Upper lobe of left lung (tissue), 6 donors: ENCODE measurements around the gene DIAPH2. TPM values are rescaled to one million over a fixed set of nuclear protein-coding genes. Genes with fewer than 3 reads are reported as not detected.

Source experiments
- ATAC-seq, 2 donors: fragments of 200-7000 bp; cut with Tn5 transposase; one replicate each; pipeline ENCODE4 v1.9.1; 2022; ENCODE audit warnings: mild to moderate bottlenecking in 2 of 2, moderate library complexity in 2 of 2; ENCODE audit not compliant: low FRiP score in 2 of 2
- DNase-seq, 2 donors: peaks; one replicate each; pipeline ENCODE4 v3.0.0-alpha.2; 2019 to 2020
- H3K27ac ChIP-seq, 4 donors: fragments of 200-600 bp; sonication (generic); one replicate each; pipeline ENCODE4 v1.5.1; 2016 to 2019
- H3K27me3 ChIP-seq, 4 donors: fragments of 200-600 bp; sonication (generic); one replicate each; pipeline ENCODE4 v1.5.1; 2017 to 2019
- H3K36me3 ChIP-seq, 4 donors: fragments of 200-600 bp; sonication (generic); one replicate each; pipeline ENCODE4 v1.5.1; 2016 to 2019
- H3K4me1 ChIP-seq, 4 donors: fragments of 200-600 bp; sonication (generic); one replicate each; pipeline ENCODE4 v1.5.1; 2018 to 2019
- H3K4me3 ChIP-seq, 4 donors: fragments of 200-600 bp; sonication (generic); one replicate each; pipeline ENCODE4 v1.5.1; 2017 to 2019; ENCODE audit warnings: mild to moderate bottlenecking in 2 of 4, moderate library complexity in 1 of 4
- H3K9me3 ChIP-seq, 4 donors: fragments of 200-600 bp; sonication (generic); one replicate each; pipeline ENCODE4 v1.5.1; 2018 to 2019
- CTCF ChIP-seq, 6 experiments: fragments of 450-650 bp in 4 of 6; fragments of 200-600 bp in 2 of 6; sonication (generic) in 2 of 6; IDR thresholded peaks; one replicate each; pipeline ENCODE4 v1.5.1; 2016 to 2019; ENCODE audit warnings: antibody characterized with exemption in 6 of 6
- EP300 ChIP-seq, 4 donors: sonication (generic); formaldehyde crosslinking; IDR thresholded peaks; one replicate each; pipeline ENCODE4 v1.5.1; 2017; ENCODE audit warnings: antibody characterized with exemption in 4 of 4, control low read depth in 2 of 4
- POLR2A ChIP-seq, 4 donors: fragments of 450-650 bp; IDR thresholded peaks; one replicate each; pipeline ENCODE4 v1.5.1; 2016 to 2017; ENCODE audit warnings: antibody characterized with exemption in 4 of 4, mild to moderate bottlenecking in 2 of 4
- POLR2AphosphoS5 ChIP-seq, 2 donors: sonication (generic); formaldehyde crosslinking; IDR thresholded peaks; one replicate each; pipeline ENCODE4 v1.5.1; 2017; ENCODE audit warnings: antibody characterized with exemption in 2 of 2
- WGBS, 2 donors: methylation state at CpG; one replicate each; pipeline ENCODE4 v1.1.5; 2017 to 2018; 5-methylcytosine and 5-hydroxymethylcytosine counted together
- total RNA-seq, 6 donors: library from RNA; depleted of rRNA in 4 of 6; stranded (reverse); fragments of >200 nt in 4 of 6; gene quantifications; one replicate each; pipeline versions ENCODE4 v1.1.0 to v1.2.1, GENCODE V29; 2016 to 2021
- donor health status: DM: no; HTN: no; CAD: no; lungs with moderate emphysema.
- donor health status: DM: no; HTN: yes; CAD: no; lungs with severe emphysema.

Gene DIAPH2
- total RNA-seq, 6 donors from 2014 or later: 22.5 to 107 (median 44.1) TPM

DNA sequence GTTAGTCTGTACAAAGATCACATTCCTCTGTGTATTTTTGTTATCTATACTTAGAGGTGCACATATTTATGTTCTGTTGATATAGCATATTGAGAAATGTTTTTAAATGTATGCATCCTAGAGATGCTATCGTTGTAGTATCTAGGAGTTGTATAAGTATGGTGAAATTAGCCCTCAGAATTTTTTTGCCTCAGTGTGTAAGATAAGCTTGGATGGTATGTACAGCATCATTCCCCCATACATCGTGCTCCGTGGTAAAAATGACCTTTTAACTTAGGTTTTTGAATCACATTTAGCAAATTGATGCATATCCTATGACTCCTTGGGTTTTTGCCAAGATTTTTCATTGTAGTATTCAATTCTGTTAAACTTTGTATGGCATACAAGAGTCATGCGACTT, 312.6 kb downstream of the DIAPH2 start:
- 80 to 87% methylated on average over 4 of the region's 4 CpGs for WGBS, 2 donors
- H3K4me3 ChIP-seq: no peak overlapping the region
- no peak for TF ChIP-seq POLR2AphosphoS5 (IDR thresholded peaks at IDR 0.05)
- no peak for TF ChIP-seq CTCF (IDR thresholded peaks at IDR 0.05)
- TF ChIP-seq EP300 (IDR thresholded peaks at IDR 0.05): no peak
- no peak for TF ChIP-seq POLR2A (IDR thresholded peaks at IDR 0.05)
- H3K27me3 ChIP-seq: no peaks in the 10 kb centered on the region
- ATAC-seq: no peak
- no peaks in the 10 kb centered on the region for H3K4me1 ChIP-seq
- no peaks in the 10 kb centered on the region for H3K9me3 ChIP-seq
- H3K27ac ChIP-seq: no peak overlapping the region
- H3K36me3 ChIP-seq: no peaks in the 10 kb centered on the region
- DNase-seq: no peak

- no peak for DNase-seq
- no peaks in the 10 kb centered on the region for H3K36me3 ChIP-seq
- TF ChIP-seq POLR2A (IDR thresholded peaks at IDR 0.05) (no peak), POLR2AphosphoS5 (IDR thresholded peaks at IDR 0.05) (no peak), CTCF (IDR thresholded peaks at IDR 0.05) (no peak), EP300 (IDR thresholded peaks at IDR 0.05) (no peak)
These were observed 316.2 kb downstream of the DIAPH2 start for GRCh38 chrX:97000682-97001368.

GRCh38 chrX:97006167-97006566, 321.5 kb downstream of the DIAPH2 start:
- Histone ChIP-seq H3K27ac (no peak overlapping the region), H3K27me3 (no peaks in the 10 kb centered on the region), H3K4me1 (no peaks in the 10 kb centered on the region), H3K36me3 (no peaks in the 10 kb centered on the region), H3K4me3 (no peak overlapping the region), H3K9me3 (no peaks in the 10 kb centered on the region)
- TF ChIP-seq POLR2AphosphoS5 (IDR thresholded peaks at IDR 0.05) (no peak), EP300 (IDR thresholded peaks at IDR 0.05) (no peak), POLR2A (IDR thresholded peaks at IDR 0.05) (no peak), CTCF (IDR thresholded peaks at IDR 0.05) (no peak)
- ATAC-seq (no peak), DNase-seq (no peak)
- WGBS, 2 donors: 70 to 96% methylated on average over 3 of the region's 3 CpGs

More at GRCh38 chrX:97000682-97001368, 316.2 kb downstream of the DIAPH2 start:
- no peaks in the 10 kb centered on the region for H3K4me1 ChIP-seq
- H3K4me3 ChIP-seq: no peak overlapping the region
- no peak overlapping the region for H3K27ac ChIP-seq
- no peaks in the 10 kb centered on the region for H3K27me3 ChIP-seq
- no peaks in the 10 kb centered on the region for H3K9me3 ChIP-seq
- ATAC-seq: no peak

GRCh38 chrX:97009391-97009790, 324.7 kb downstream of the DIAPH2 start:
- TF ChIP-seq POLR2A (IDR thresholded peaks at IDR 0.05): no peak
- TF ChIP-seq CTCF (IDR thresholded peaks at IDR 0.05): no peak
- TF ChIP-seq EP300 (IDR thresholded peaks at IDR 0.05): no peak
- TF ChIP-seq POLR2AphosphoS5 (IDR thresholded peaks at IDR 0.05): no peak
- DNase-seq: no peak
- Histone ChIP-seq H3K4me3 (no peak overlapping the region), H3K4me1 (no peaks in the 10 kb centered on the region), H3K36me3 (no peaks in the 10 kb centered on the region), H3K9me3 (no peaks in the 10 kb centered on the region), H3K27ac (no peak overlapping the region), H3K27me3 (no peaks in the 10 kb centered on the region)
- ATAC-seq: no peak

- 88 to 100% methylated on average over 6 of the region's 6 CpGs for WGBS, 2 donors
- DNase-seq (no peak), ATAC-seq (no peak)
- no peaks in the 10 kb centered on the region for H3K27me3 ChIP-seq
- no peak overlapping the region for H3K27ac ChIP-seq
- H3K4me3 ChIP-seq: no peak overlapping the region
- no peaks in the 10 kb centered on the region for H3K36me3 ChIP-seq
- no peak for TF ChIP-seq POLR2AphosphoS5 (IDR thresholded peaks at IDR 0.05)
- no peak for TF ChIP-seq CTCF (IDR thresholded peaks at IDR 0.05)
- no peak for TF ChIP-seq POLR2A (IDR thresholded peaks at IDR 0.05)
- no peak for TF ChIP-seq EP300 (IDR thresholded peaks at IDR 0.05)
- no peaks in the 10 kb centered on the region for H3K4me1 ChIP-seq
- H3K9me3 ChIP-seq: no peaks in the 10 kb centered on the region
These were observed 326.9 kb downstream of the DIAPH2 start for GRCh38 chrX:97011540-97011939.
